Neural cell (in vitro differentiated cells): Measurements from ENCODE around the gene DSTN. TPM values are rescaled to one million over a fixed set of nuclear protein-coding genes. Genes with fewer than 3 reads are reported as not detected.

Experiments
- H2AFZ ChIP-seq: fragments of 200-600, 300-800 bp; sonication (generic), shearing (Covaris generic); 2 replicates; pipeline ENCODE4 v1.6.0; 2014; ENCODE audit warnings: low read depth, mild to moderate bottlenecking, antibody characterized with exemption, low read length, moderate library complexity
- H3F3A ChIP-seq: fragments of 200-600 bp; shearing (Covaris generic); 2 replicates; pipeline ENCODE4 v1.6.1; 2016; ENCODE audit warnings: mild to moderate bottlenecking, moderate library complexity, mixed read lengths, antibody characterized with exemption, low read length; ENCODE audit not compliant: insufficient read depth, poor library complexity, severe bottlenecking
- H3K27ac ChIP-seq: fragments of 200-600, 300-800 bp; sonication (generic), shearing (Covaris generic); 2 replicates; pipeline ENCODE4 v1.5.1; 2014; ENCODE audit warnings: mild to moderate bottlenecking, low read length, moderate library complexity
- H3K27me3 ChIP-seq: fragments of 300-800, 200-600 bp; sonication (generic), shearing (Covaris generic); 2 replicates; pipeline ENCODE4 v1.6.0; 2014; ENCODE audit warnings: mild to moderate bottlenecking, low read depth, low read length, moderate library complexity; ENCODE audit not compliant: insufficient read depth
- H3K36me3 ChIP-seq: fragments of 300-800, 200-600 bp; sonication (generic), shearing (Covaris generic); 2 replicates; pipeline ENCODE4 v1.5.1; 2014; ENCODE audit warnings: mild to moderate bottlenecking, antibody characterized with exemption, low read length, moderate library complexity; ENCODE audit not compliant: insufficient read depth
- H3K4me2 ChIP-seq: fragments of 300-800, 200-600 bp; sonication (generic), shearing (Covaris generic); 2 replicates; pipeline ENCODE4 v1.6.0; 2014; ENCODE audit warnings: mild to moderate bottlenecking, low read length
- H3K4me3 ChIP-seq: fragments of 300-800, 200-600 bp; sonication (generic), shearing (Covaris generic); 2 replicates; pipeline ENCODE4 v1.5.1; 2014; ENCODE audit warnings: mild to moderate bottlenecking, low read length, moderate library complexity
- H3K79me2 ChIP-seq: fragments of 200-600 bp; shearing (Covaris generic); replicated peaks from 2 replicates; pipeline ENCODE4 v1.6.0; 2014; ENCODE audit warnings: mild to moderate bottlenecking, low read length, moderate library complexity; ENCODE audit not compliant: insufficient read depth
- H3K9ac ChIP-seq: fragments of 300-800, 200-600 bp; sonication (generic), shearing (Covaris generic); 2 replicates; pipeline ENCODE4 v1.6.1; 2016; ENCODE audit warnings: mild to moderate bottlenecking, low read length, mixed read lengths
- H3K9me2 ChIP-seq: fragments of 200-600 bp; shearing (Covaris generic); 2 replicates; pipeline ENCODE4 v1.6.1; 2016; ENCODE audit warnings: mild to moderate bottlenecking, low read length, mixed read lengths; ENCODE audit not compliant: insufficient read depth
- H3K9me3 ChIP-seq: fragments of 200-600, 300-800 bp; sonication (generic), shearing (Covaris generic); 2 replicates; pipeline ENCODE4 v1.6.1; 2016; ENCODE audit warnings: mild to moderate bottlenecking, mixed run types, low read length, moderate library complexity, mixed read lengths
- H4K20me1 ChIP-seq: fragments of 200-600 bp; shearing (Covaris generic); 2 replicates; pipeline ENCODE4 v1.6.1; 2016; ENCODE audit warnings: mild to moderate bottlenecking, mixed run types; ENCODE audit not compliant: insufficient read depth
- CTCF ChIP-seq: fragments of 450-650 bp; IDR thresholded peaks from 2 replicates; pipeline ENCODE4 v1.5.1; 2014; ENCODE audit warnings: antibody characterized with exemption, mild to moderate bottlenecking, moderate library complexity; ENCODE audit not compliant: poor library complexity, severe bottlenecking
- EP300 ChIP-seq: fragments of 450-650 bp; conservative IDR thresholded peaks from 2 replicates; pipeline ENCODE4 v1.6.1; 2014; ENCODE audit warnings: antibody characterized with exemption, mild to moderate bottlenecking, moderate library complexity; ENCODE audit not compliant: poor library complexity, severe bottlenecking
- EZH2 ChIP-seq: fragments of 200-600, 300-800 bp; shearing (Covaris generic), sonication (generic); IDR thresholded peaks from 2 replicates; pipeline ENCODE4 v1.6.1; 2014; ENCODE audit warnings: antibody characterized with exemption, low read length, borderline replicate concordance, mild to moderate bottlenecking; ENCODE audit not compliant: insufficient read depth, poor library complexity, severe bottlenecking
- MXI1 ChIP-seq: fragments of 450-650 bp; conservative IDR thresholded peaks from 2 replicates; pipeline ENCODE4 v1.6.1; 2014; ENCODE audit warnings: antibody characterized with exemption, mild to moderate bottlenecking; ENCODE audit not compliant: poor library complexity, severe bottlenecking
- POLR2AphosphoS5 ChIP-seq: IDR thresholded peaks from 2 replicates; pipeline ENCODE4 v1.6.1; 2012
- RAD21 ChIP-seq: fragments of 450-650 bp; conservative IDR thresholded peaks from 2 replicates; pipeline ENCODE4 v1.6.1; 2014; ENCODE audit warnings: antibody characterized with exemption, mild to moderate bottlenecking, moderate library complexity
- SMC3 ChIP-seq: fragments of 450-650 bp; conservative IDR thresholded peaks from 2 replicates; pipeline ENCODE4 v1.6.1; 2014; ENCODE audit warnings: antibody characterized with exemption, mild to moderate bottlenecking, moderate library complexity; ENCODE audit not compliant: poor library complexity
- TAF1 ChIP-seq: IDR thresholded peaks from 2 replicates; pipeline ENCODE4 v1.6.1; 2012; ENCODE audit warnings: low read depth
- polyA plus RNA-seq: library from polyadenylated mRNA; depleted of rRNA; stranded (reverse); fragments of >200 nt; gene quantifications from 2 replicates; pipeline ENCODE4 v1.2.3, GENCODE V29; 2014
- TF ChIP-seq, protein P1 (sequence below): IDR thresholded peaks from 2 replicates; pipeline ENCODE4 v1.6.1; 2012; ENCODE audit warnings: borderline replicate concordance

Gene DSTN
- polyA plus RNA-seq, 1 donor from 2014 or later, result 276 TPM

GRCh38 chr20:17616480-17617211, 46.8 kb downstream of the DSTN start:
- Histone ChIP-seq H3K4me2 (no peak overlapping the region), H2AFZ (no peak overlapping the region), H4K20me1 (no peaks in the 10 kb centered on the region), H3K27ac (no peak overlapping the region), H3K9me3 (no peaks in the 10 kb centered on the region), H3K79me2 (no peaks in the 10 kb centered on the region), H3K27me3 (no peaks in the 10 kb centered on the region), H3K9ac (no peak overlapping the region), H3K9me2 (no peaks in the 10 kb centered on the region), H3K36me3 (no peaks in the 10 kb centered on the region), H3K4me3 (no peak overlapping the region), H3F3A (no peaks in the 10 kb centered on the region)
- TF ChIP-seq MXI1, result no peak
- no peak for TF ChIP-seq SMC3
- TF ChIP-seq, protein P1, sequence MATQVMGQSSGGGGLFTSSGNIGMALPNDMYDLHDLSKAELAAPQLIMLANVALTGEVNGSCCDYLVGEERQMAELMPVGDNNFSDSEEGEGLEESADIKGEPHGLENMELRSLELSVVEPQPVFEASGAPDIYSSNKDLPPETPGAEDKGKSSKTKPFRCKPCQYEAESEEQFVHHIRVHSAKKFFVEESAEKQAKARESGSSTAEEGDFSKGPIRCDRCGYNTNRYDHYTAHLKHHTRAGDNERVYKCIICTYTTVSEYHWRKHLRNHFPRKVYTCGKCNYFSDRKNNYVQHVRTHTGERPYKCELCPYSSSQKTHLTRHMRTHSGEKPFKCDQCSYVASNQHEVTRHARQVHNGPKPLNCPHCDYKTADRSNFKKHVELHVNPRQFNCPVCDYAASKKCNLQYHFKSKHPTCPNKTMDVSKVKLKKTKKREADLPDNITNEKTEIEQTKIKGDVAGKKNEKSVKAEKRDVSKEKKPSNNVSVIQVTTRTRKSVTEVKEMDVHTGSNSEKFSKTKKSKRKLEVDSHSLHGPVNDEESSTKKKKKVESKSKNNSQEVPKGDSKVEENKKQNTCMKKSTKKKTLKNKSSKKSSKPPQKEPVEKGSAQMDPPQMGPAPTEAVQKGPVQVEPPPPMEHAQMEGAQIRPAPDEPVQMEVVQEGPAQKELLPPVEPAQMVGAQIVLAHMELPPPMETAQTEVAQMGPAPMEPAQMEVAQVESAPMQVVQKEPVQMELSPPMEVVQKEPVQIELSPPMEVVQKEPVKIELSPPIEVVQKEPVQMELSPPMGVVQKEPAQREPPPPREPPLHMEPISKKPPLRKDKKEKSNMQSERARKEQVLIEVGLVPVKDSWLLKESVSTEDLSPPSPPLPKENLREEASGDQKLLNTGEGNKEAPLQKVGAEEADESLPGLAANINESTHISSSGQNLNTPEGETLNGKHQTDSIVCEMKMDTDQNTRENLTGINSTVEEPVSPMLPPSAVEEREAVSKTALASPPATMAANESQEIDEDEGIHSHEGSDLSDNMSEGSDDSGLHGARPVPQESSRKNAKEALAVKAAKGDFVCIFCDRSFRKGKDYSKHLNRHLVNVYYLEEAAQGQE, result no peak
- TF ChIP-seq TAF1, result no peak
- TF ChIP-seq POLR2AphosphoS5, result no peak
- TF ChIP-seq EP300, result no peak
- TF ChIP-seq RAD21, result no peak
- TF ChIP-seq EZH2, result no peak
- TF ChIP-seq CTCF, result no peak

GRCh38 chr20:17617212-17617867, 47.5 kb downstream of the DSTN start:
- Histone ChIP-seq H3K27me3 (no peaks in the 10 kb centered on the region), H4K20me1 (no peaks in the 10 kb centered on the region), H3F3A (no peaks in the 10 kb centered on the region), H2AFZ (no peak overlapping the region), H3K9ac (no peak overlapping the region), H3K79me2 (no peaks in the 10 kb centered on the region), H3K4me2 (no peak overlapping the region), H3K9me3 (no peaks in the 10 kb centered on the region), H3K9me2 (no peaks in the 10 kb centered on the region), H3K36me3 (no peaks in the 10 kb centered on the region), H3K4me3 (no peak overlapping the region), H3K27ac (no peak overlapping the region)
- TF ChIP-seq CTCF (peak; percentile 61), POLR2AphosphoS5 (no peak), RAD21 (peak; percentile 68), EP300 (no peak), SMC3 (peak; percentile 75)
- TF ChIP-seq, protein P1, result no peak
